Suprapubic skin (tissue), 4 donors: ENCODE results near the gene SSR3. TPM values are rescaled to one million over a fixed set of nuclear protein-coding genes. Genes with fewer than 3 reads are reported as not detected.
A peak's percentile ranks its signal among the peaks of the same experiment; 100 is the strongest.

ENCODE experiments used
- DNase-seq, 2 donors: peaks; one replicate each; pipeline ENCODE4 v3.0.0-alpha.2; 2019; ENCODE audit warnings: low spot score in 2 of 2
- H3K27ac ChIP-seq: fragments of 200-600 bp; sonication (generic); one replicate; pipeline ENCODE4 v1.5.1; 2019
- H3K27me3 ChIP-seq: fragments of 200-600 bp; sonication (generic); one replicate; pipeline ENCODE4 v1.5.1; 2019
- H3K36me3 ChIP-seq: fragments of 200-600 bp; sonication (generic); one replicate; pipeline ENCODE4 v1.5.1; 2019
- H3K4me1 ChIP-seq: fragments of 200-600 bp; sonication (generic); one replicate; pipeline ENCODE4 v1.5.1; 2019
- H3K4me3 ChIP-seq: fragments of 200-600 bp; sonication (generic); one replicate; pipeline ENCODE4 v1.5.1; 2019; ENCODE audit warnings: mild to moderate bottlenecking
- H3K9me3 ChIP-seq: fragments of 200-600 bp; sonication (generic); one replicate; pipeline ENCODE4 v1.5.1; 2019
- EP300 ChIP-seq: sonication (generic); formaldehyde crosslinking; IDR thresholded peaks from one replicate; pipeline ENCODE4 v1.6.1; 2017; ENCODE audit warnings: antibody characterized with exemption
- POLR2A ChIP-seq, 2 donors: fragments of 450-650 bp; IDR thresholded peaks; one replicate each; pipeline ENCODE4 v1.6.1; 2017; ENCODE audit warnings: antibody characterized with exemption in 2 of 2, mild to moderate bottlenecking in 2 of 2, moderate library complexity in 2 of 2
- POLR2AphosphoS5 ChIP-seq, 3 donors: sonication (generic); formaldehyde crosslinking; IDR thresholded peaks; one replicate each; pipeline ENCODE4 v1.6.1; 2017; ENCODE audit warnings: antibody characterized with exemption in 3 of 3
- WGBS: methylation state at CpG from one replicate; pipeline ENCODE4 v1.1.5; 2018; 5-methylcytosine and 5-hydroxymethylcytosine counted together
- total RNA-seq, 4 donors: library from RNA; depleted of rRNA; stranded (reverse); fragments of >200 nt; gene quantifications; one replicate each; pipeline ENCODE4 v1.1.0, GENCODE V29; 2016
- TF ChIP-seq, protein P1 (sequence below), 2 donors: fragments of 200-600 bp in 1 of 2; fragments of 450-650 bp in 1 of 2; sonication (generic) in 1 of 2; IDR thresholded peaks; one replicate each; pipeline ENCODE4 v1.5.1; 2016 to 2019; ENCODE audit warnings: antibody characterized with exemption in 2 of 2, mild to moderate bottlenecking in 1 of 2, moderate library complexity in 1 of 2

The SSR3 gene
- total RNA-seq, 4 donors from 2014 or later: 56.4 to 72.9 (median 62.4) TPM

DNA sequence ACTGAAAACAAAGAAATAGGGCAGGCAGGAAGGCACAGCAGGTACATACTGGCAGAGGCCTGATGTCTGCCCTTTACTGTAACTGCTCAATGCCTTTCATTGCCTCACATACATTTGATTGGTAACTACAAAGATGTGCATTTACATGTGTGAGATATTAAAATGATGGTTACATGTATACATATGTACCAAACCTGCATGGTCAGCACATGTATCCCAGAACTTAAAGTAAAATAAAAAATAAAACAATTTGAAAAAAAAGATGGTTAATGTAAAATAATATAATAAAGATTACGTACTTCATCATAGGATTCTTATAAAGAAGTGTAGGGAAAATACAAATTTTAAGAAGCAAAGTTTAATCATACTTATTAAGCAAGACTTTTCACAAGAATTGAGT, 15.1 kb downstream of the SSR3 start:
- Histone ChIP-seq H3K27me3 (no peaks in the 10 kb centered on the region), H3K27ac (no peak overlapping the region), H3K36me3 (peaks cover 31% of the 10 kb centered on the region), H3K4me3 (no peak overlapping the region), H3K4me1 (peaks cover 28% of the 10 kb centered on the region), H3K9me3 (no peaks in the 10 kb centered on the region)
- WGBS: 98% methylated on average over 1 of the region's 1 CpG
- no peak for DNase-seq
- no peak for TF ChIP-seq EP300
- TF ChIP-seq, protein P1, sequence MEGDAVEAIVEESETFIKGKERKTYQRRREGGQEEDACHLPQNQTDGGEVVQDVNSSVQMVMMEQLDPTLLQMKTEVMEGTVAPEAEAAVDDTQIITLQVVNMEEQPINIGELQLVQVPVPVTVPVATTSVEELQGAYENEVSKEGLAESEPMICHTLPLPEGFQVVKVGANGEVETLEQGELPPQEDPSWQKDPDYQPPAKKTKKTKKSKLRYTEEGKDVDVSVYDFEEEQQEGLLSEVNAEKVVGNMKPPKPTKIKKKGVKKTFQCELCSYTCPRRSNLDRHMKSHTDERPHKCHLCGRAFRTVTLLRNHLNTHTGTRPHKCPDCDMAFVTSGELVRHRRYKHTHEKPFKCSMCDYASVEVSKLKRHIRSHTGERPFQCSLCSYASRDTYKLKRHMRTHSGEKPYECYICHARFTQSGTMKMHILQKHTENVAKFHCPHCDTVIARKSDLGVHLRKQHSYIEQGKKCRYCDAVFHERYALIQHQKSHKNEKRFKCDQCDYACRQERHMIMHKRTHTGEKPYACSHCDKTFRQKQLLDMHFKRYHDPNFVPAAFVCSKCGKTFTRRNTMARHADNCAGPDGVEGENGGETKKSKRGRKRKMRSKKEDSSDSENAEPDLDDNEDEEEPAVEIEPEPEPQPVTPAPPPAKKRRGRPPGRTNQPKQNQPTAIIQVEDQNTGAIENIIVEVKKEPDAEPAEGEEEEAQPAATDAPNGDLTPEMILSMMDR (IDR thresholded peaks at IDR 0.05): no peak
- no peak for TF ChIP-seq POLR2A (IDR thresholded peaks at IDR 0.05)
- no peak for TF ChIP-seq POLR2AphosphoS5 (IDR thresholded peaks at IDR 0.05)

DNA sequence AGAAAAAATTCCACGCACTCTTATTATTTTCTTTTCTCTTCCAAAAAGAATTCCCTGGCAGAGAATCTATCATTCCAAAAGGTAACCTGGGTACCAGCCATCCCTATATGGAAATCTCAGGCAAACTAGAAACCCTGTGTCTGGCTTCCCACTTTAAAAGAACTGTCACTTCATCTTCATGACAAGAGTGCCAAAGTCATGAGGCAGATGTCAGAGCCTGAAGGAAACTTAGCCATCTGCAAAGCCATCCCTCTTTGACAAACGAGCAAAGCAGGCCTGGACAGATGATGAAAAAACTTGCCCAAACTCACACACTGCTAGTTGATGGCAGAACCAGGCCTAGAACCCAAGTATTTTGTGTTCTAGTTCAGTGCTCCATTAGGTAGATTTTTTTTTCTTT, 15.9 kb downstream of the SSR3 start:
- DNase-seq: no peak
- TF ChIP-seq EP300 (no peak), POLR2AphosphoS5 (IDR thresholded peaks at IDR 0.05) (no peak), POLR2A (IDR thresholded peaks at IDR 0.05) (no peak)
- TF ChIP-seq, protein P1 (IDR thresholded peaks at IDR 0.05): no peak
- WGBS: 82% methylated on average over 2 of the region's 2 CpGs
- H3K27me3 ChIP-seq: no peaks in the 10 kb centered on the region
- H3K27ac ChIP-seq: no peak overlapping the region
- peaks cover 26% of the 10 kb centered on the region for H3K4me1 ChIP-seq
- no peaks in the 10 kb centered on the region for H3K9me3 ChIP-seq
- no peak overlapping the region for H3K4me3 ChIP-seq
- peaks cover 29% of the 10 kb centered on the region for H3K36me3 ChIP-seq

DNA sequence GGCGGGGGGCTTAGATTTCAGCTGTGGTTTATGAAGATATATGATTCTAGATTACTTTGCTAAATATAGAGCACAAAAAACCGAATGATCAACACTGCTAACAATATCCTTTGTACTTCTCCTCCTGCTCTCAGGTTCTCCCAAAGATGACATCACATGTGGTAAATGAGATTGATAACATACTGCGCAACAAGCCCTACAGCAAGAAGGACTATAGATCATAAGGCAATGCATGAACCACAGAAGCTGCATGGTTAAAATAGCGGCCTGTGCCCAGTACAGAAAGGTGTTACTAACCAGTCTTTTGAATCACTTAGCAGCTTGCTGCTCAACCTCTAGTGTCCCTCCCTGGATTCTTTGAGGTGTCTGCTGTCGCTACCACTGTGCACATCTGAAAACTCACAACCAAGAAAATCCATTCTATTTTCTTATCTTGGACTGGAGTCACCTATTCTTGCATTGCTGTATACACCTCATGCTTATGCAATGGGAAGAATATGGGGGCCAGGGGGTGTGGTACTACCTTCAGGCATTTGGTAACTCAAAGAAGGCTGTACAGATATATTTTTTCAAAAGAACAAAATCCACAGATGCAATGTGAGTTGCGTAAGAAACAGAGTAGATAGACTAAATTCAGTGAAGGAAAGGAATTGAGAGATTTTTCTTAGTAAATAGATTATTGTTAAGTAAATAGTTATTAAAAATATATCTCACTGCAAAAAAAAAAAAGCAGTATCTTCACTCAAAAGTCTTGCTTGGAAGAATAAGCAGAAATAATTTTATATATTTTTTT, 18.2 kb downstream of the SSR3 start:
- Histone ChIP-seq H3K36me3 (peaks cover 19% of the 10 kb centered on the region), H3K4me3 (no peak overlapping the region), H3K4me1 (peaks cover 7% of the 10 kb centered on the region), H3K27ac (no peak overlapping the region), H3K27me3 (no peaks in the 10 kb centered on the region), H3K9me3 (no peaks in the 10 kb centered on the region)
- 93% methylated on average over 6 of the region's 6 CpGs for WGBS
- TF ChIP-seq POLR2AphosphoS5 (IDR thresholded peaks at IDR 0.05) (no peak), POLR2A (IDR thresholded peaks at IDR 0.05) (no peak), EP300 (no peak)
- TF ChIP-seq, protein P1 (IDR thresholded peaks at IDR 0.05): no peak
- DNase-seq: no peak

DNA sequence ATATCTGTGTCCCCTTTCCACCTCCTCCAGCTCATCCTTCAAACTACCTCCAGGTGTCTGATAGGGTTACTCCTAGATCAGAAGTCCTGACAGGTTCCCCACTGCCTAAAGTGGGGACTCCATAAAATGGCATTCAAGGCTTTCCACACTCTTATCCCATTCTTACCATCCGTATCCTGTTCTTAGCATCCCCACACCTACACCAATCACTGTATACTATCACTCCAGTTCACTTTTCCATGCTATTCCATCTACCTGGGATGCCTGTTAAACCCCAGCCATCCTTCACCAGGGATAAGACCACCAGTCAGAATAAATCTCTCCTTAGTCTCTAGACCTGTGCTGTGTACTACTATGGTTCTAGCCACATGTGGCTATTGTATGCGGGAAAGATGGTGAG, 19.1 kb downstream of the SSR3 start:
- Histone ChIP-seq H3K9me3 (no peaks in the 10 kb centered on the region), H3K27me3 (no peaks in the 10 kb centered on the region), H3K4me3 (no peak overlapping the region), H3K36me3 (peaks cover 25% of the 10 kb centered on the region), H3K4me1 (peaks cover 7% of the 10 kb centered on the region), H3K27ac (peak overlapping the region; percentile 49)
- WGBS: 96% methylated on average over 2 of the region's 2 CpGs
- no peak for DNase-seq
- TF ChIP-seq EP300: no peak
- no peak for TF ChIP-seq POLR2AphosphoS5 (IDR thresholded peaks at IDR 0.05)
- no peak for TF ChIP-seq POLR2A (IDR thresholded peaks at IDR 0.05)
- TF ChIP-seq, protein P1 (IDR thresholded peaks at IDR 0.05): no peak

DNA sequence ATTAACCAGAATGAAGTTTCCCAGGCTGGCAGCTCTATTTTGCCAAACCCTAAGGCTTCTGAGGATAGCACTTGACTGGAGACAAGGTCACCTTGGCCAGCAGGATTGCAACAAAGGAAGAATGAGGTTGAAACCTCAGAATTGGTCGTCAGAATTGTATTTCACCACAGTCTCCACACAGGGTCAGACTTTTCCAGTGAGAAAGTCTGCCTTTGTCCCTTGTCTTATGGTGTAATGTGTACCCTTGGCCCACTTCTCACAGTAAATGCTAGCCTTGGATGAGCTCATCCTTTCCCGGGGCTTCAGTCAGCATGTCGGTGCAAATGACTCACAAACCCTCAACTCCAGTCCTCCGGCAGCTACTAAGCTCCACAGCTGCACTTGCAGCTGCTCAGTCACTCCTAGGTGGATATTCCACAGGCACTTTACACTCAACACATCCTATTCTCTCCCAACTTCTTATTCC, 19.7 kb downstream of the SSR3 start:
- peak in 1 of 2 donors; percentile 65 for DNase-seq
- no peaks in the 10 kb centered on the region for H3K27me3 ChIP-seq
- 38% methylated on average over 4 of the region's 4 CpGs for WGBS
- no peak overlapping the region for H3K4me3 ChIP-seq
- H3K36me3 ChIP-seq: peaks cover 25% of the 10 kb centered on the region
- peaks cover 7% of the 10 kb centered on the region for H3K4me1 ChIP-seq
- H3K27ac ChIP-seq: peak overlapping the region; percentile 49
- no peaks in the 10 kb centered on the region for H3K9me3 ChIP-seq
- TF ChIP-seq POLR2AphosphoS5 (IDR thresholded peaks at IDR 0.05): peak in 2 of 3 donors; percentile 64 to 70
- TF ChIP-seq, protein P1 (IDR thresholded peaks at IDR 0.05): no peak
